ENCODE measurements around the gene DKKL1.

DKKL1 gene

GRCh38 chr19:49417088-49417487 is 53.4 kb downstream of the DKKL1 start:
- intact Hi-C loops (cut with DNase I): no loop called here
- no peak for DNase-seq

- intact Hi-C loops (cut with DNase I): no loop called here
- DNase-seq: no peak
Observed at GRCh38 chr19:49418511-49418910, 54.8 kb downstream of the DKKL1 start.

- intact Hi-C loops (cut with DNase I): no loop called here
- DNase-seq: peak in 1 of 10 donors; percentile 54
Observed at GRCh38 chr19:49419173-49419572, 55.5 kb downstream of the DKKL1 start.

- no peak for DNase-seq
- intact Hi-C loops (cut with DNase I): no loop called here
Observed at GRCh38 chr19:49420227-49420626, 56.5 kb downstream of the DKKL1 start.

GRCh38 chr19:49421039-49421877 is 57.6 kb downstream of the DKKL1 start:
- DNase-seq: peak in 5 of 10 donors; percentile 42 to 89 (median 44)
- intact Hi-C loops (cut with DNase I): no loop called here

GRCh38 chr19:49421878-49422202 is 58.2 kb downstream of the DKKL1 start:
- no peak for DNase-seq
- intact Hi-C loops (cut with DNase I): no loop called here

- intact Hi-C loops (cut with DNase I): no loop called here
Observed at GRCh38 chr19:49422407-49423070, 58.9 kb downstream of the DKKL1 start.

GRCh38 chr19:49423071-49423984 is 59.7 kb downstream of the DKKL1 start, which contains the start of gene PTH2:
TSS of gene PTH2 (minus strand) at chr19:49423441. CDS start at chr19:49423339, 102 bp downstream.
- intact Hi-C loops (cut with DNase I): no loop called here
- DNase-seq: no peak

More at GRCh38 chr19:49422407-49423070, 58.9 kb downstream of the DKKL1 start:
- DNase-seq: peak in 4 of 10 donors; percentile 39 to 92 (median 66)

- intact Hi-C loops (cut with DNase I): no loop called here
- DNase-seq: no peak
Observed at GRCh38 chr19:49423985-49424303, 60.3 kb downstream of the DKKL1 start.

Data from posterior cingulate gyrus (tissue), 11 donors.